ENCODE measurements around the gene GFRA1. TPM values are rescaled to one million over a fixed set of nuclear protein-coding genes. Genes with fewer than 3 reads are reported as not detected.
"Not testable (repeated sequence)": the region's sequence is repeated elsewhere in the genome, so short reads cannot be mapped to it uniquely, and the experiment has no call there.

The GFRA1 gene
- polyA plus RNA-seq, 4 donors, result 24.0 to 104 (median 27.0) TPM

DNA sequence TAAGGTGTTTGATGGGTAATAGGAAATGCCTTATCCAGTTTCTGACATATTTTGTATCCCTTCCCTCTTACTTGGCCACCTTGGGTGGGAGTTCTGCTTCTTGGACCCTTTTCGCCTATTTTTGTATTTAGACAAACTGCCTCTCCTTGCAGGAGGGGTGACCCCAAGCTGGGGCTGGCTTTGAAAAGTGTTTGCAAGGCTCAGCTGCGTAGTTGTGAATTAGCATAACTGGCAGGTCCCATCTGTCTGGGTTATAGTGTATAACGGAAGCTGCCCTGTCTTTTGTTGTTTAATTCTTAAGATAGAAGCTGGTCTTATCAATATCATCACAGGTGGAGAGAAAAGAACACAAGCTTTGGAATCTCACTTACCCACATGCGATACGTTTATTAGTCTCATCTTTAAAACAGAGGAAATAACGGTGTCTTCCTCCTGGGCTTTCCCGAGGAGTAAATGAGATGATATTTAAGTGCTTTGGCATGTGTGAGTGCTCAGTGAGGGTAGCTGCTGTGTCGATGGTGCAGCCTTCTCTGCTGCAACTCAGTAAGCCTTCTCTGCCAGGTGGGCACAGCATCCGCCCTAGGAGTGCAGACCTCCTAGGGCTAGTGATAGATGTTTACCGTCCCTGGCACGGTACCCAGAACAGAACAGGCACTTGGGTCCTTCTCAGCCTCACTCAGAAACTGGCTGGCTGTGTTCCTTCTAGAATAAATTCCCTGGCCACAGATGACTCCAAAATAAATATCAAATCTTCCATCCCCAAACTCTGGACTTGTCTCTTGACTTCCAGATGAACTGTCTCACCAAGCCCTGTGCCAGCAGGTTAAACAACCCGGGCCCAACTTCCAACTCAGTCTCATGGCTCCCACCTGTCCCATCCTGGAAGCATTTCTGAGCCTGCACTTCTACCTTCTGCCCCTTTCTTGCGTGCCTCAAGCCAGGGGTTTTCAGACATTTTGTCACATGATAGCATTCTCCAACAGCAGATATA lies 227.3 kb downstream of the GFRA1 start:
- no peak for DNase-seq (ENCODE audit: low read depth in 4 of 4, low spot score in 3 of 4)

- DNase-seq (ENCODE audit: low read depth in 4 of 4, low spot score in 3 of 4), result no peak
These were observed 228.2 kb downstream of the GFRA1 start for GRCh38 chr10:116044801-116045248.

- DNase-seq (ENCODE audit: low read depth in 4 of 4, low spot score in 3 of 4), result no peak
These were observed 229.1 kb downstream of the GFRA1 start for GRCh38 chr10:116043861-116044260.

DNA sequence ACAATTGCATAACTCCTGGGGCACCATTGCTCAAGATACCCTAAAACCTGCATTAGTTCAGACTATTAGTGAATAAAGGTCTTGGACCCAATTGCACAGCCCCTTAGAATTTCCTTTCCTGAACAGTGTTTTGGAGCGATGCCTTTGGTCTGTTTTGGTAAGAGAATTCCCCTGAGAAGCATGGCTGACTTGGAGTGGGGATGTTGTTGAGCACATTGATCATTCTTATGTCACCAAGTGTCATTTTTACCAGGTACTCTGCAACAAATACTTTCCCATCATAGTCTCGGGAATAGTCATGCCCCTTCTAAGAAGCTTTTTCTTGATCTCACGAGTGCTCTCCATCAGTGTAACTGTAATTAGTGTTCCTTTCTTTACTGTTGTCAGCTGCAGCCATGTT lies 229.7 kb downstream of the GFRA1 start:
- DNase-seq (ENCODE audit: low read depth in 4 of 4, low spot score in 3 of 4), result no peak

DNA sequence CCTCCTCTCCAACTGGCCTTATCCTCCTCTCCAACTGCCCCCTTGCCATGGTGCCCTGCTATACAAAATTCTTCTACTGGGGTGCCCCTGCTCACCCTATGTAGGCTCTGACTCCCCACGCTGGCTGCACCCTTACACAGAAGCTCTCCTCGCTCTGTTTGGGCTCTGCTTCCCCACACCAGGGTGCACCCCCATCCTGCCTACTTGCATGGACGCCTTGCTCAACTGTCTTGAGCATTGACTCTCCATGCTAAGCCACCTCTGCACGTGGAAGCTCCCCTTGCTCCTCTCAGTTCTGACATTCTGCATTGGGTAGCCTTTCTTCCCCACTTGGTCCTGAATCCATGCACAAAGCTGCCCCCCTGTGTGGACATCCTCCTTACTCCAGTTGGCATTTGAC lies 231.1 kb downstream of the GFRA1 start:
- DNase-seq (ENCODE audit: low read depth in 4 of 4, low spot score in 3 of 4), result no peak

- DNase-seq (ENCODE audit: low read depth in 4 of 4, low spot score in 3 of 4), result no peak
These were observed 233.4 kb downstream of the GFRA1 start for GRCh38 chr10:116039612-116040011.

GRCh38 chr10:116038259-116038658 lies 234.7 kb downstream of the GFRA1 start:
- DNase-seq (ENCODE audit: low read depth in 4 of 4, low spot score in 3 of 4), result no peak

DNA sequence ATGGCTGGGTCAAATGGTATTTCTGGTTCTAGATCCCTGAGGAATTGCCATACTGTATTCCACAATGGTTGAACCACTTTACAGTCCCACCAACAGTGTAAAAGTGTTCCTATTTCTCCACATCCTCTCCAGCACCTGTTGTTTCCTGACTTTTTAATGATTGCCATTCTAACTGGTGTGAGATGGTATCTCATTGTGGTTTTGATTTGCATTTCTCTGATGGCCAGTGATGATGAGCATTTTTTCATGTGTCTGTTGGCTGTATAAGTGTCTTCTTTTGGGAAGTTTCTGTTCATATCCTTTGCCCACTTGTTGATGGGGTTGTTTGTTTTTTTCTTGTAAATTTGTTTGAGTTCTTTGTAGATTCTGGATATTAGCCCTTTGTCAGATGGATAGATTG lies 237.6 kb downstream of the GFRA1 start:
- not testable (repeated sequence) for DNase-seq (ENCODE audit: low read depth in 4 of 4, low spot score in 3 of 4)

DNA sequence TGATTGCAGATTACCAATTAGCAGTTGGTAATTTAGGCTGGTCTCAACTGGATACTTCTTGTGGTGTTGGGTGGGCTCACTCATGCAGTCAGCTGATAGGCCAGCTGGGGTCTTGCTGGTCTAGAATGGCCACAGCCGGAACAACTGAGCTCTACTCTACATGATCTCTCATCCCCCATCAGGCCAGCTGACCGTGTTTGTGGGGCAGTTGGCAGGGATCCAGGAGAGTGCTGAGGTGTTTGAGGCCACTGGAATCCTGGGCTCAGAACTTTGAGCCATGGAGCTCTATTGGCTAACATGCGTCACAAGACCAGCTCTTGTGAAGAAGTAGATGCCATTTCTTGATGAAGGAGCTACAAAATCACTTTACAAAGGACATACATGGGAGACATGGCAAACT lies 242.4 kb downstream of the GFRA1 start:
- DNase-seq (ENCODE audit: low read depth in 4 of 4, low spot score in 3 of 4), result no peak

GRCh38 chr10:116029826-116030225 lies 243.2 kb downstream of the GFRA1 start:
- no peak for DNase-seq (ENCODE audit: low read depth in 4 of 4, low spot score in 3 of 4)

DNA sequence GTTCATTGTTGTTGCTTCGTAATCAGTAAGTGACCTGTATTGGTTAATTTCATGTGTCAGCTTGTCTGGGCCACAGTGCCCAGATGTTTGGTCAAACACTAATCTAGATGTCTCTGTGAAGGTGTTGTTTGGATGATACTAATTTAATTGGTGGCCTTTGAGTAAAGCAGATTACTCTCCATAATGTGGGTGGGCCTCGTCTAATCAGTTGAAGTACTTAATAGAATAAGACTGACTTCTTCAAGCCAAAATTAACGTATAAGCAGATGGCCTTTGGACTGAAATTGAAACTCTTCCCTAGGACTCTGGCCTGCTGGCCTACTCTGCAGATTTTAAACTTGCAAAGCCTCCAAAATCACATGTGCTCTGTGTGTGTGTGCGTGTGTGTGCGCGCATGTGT lies 245.7 kb downstream of the GFRA1 start:
- DNase-seq (ENCODE audit: low read depth in 4 of 4, low spot score in 3 of 4), result no peak

DNA sequence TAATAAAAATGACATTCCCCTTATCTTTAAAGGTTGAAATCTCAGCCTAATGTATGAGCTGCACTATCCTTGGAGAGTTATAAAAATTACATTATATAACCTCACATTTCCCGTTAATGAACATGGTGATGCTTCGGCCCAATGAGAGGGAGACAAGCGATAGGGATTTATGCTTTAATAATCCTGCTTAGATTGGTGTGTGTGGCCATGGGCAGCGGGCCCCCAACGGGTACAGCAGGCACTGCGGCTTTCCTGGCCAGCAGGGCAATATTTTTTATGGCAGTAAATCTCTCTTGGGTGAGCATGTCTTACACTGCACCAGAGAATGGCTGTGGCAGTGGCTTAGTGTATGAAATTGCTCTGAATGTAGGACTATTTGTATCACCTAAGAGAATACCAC lies 246.3 kb downstream of the GFRA1 start:
- DNase-seq (ENCODE audit: low read depth in 4 of 4, low spot score in 3 of 4), result no peak

GRCh38 chr10:116026315-116026714 lies 246.7 kb downstream of the GFRA1 start:
- DNase-seq (ENCODE audit: low read depth in 4 of 4, low spot score in 3 of 4), result no peak

DNA sequence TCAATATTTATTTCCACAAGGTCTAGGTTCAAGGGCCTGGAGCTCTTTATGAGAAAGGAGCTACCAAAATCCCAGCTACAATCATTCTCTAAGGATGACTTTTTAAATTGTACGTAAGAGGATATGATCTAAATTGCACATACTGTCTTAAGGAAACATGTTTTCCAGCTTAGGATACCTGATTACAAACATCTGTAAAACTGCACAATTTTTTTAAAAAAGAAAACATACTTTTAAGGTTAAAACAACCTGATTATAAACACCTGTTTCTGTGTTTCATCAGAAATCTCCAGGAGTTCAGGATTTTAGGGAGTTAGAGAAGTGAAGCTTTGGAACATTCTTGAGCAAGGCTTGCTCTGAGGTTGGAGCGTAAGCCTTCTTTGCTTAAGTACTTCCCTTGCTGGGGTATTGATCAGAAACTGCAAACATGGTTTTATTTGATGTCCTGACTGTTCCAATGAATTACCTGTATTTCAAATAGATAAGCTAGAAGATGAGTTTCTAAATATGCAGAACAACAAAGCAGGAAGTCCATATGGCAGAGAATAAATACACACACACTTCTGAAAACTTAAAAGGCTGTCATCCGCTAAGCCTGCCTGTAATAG lies 248.6 kb downstream of the GFRA1 start:
- DNase-seq (ENCODE audit: low read depth in 4 of 4, low spot score in 3 of 4), result no peak

GRCh38 chr10:116017405-116017804 lies 255.6 kb downstream of the GFRA1 start:
- no peak for DNase-seq (ENCODE audit: low read depth in 4 of 4, low spot score in 3 of 4)

DNA sequence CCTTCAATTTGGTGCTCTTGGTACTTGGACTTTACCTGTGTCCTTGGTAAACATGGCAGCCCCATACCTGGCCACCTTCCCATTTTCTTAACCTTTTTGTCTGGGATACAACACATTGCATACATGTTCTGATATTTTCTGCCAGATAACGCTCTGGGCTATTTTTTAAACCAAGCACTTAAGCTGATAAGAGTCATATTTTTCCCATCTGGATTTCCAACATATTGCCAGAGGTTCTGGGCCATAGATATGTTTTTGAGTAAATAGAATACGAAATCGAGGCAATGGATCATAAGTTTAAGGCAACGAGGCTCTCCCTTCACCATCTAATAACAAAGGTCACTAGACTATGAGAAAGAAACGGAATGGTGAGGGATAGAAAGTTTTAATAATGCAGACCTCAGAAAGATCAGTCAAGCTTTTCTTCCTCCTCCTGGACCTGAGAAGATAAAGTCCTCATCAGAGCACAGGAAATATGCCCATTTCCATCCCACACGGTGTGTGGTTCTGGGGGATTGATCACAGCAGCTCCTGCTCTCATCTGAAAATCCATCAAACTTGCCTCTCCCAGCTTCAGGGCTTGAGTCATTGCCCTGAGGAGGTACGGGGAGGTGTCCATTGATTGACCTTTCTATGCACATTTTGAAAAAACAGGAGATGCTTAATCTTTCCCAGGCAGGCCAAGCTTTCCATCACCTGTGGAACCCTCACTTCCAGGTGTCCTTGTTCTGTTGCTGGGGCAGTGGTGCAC lies 257.2 kb downstream of the GFRA1 start:
- no peak for DNase-seq (ENCODE audit: low read depth in 4 of 4, low spot score in 3 of 4)

GRCh38 chr10:116014871-116015582 lies 258.0 kb downstream of the GFRA1 start:
- peak in 3 of 4 donors; percentile 43 to 67 (median 44) for DNase-seq (ENCODE audit: low read depth in 4 of 4, low spot score in 3 of 4)

DNA sequence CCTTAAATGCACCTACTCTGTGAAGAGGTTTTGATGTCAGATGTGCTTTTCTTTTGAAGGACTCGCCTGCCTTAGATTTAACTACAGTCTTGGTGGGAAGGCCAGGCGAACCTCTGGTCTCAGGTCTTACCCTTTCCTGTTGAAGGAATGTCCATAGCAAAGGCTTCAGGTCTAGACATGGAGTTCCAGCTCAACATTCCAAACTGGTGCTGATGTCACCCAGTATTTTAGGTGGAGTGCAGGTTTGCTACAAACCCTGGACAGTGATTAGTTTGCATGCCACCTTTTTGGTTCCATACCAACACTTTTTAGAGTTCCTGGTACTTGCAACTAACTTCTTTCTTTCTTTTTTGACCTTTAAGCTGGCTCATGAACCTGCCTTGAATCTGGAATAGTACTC lies 258.7 kb downstream of the GFRA1 start:
- DNase-seq (ENCODE audit: low read depth in 4 of 4, low spot score in 3 of 4), result no peak

DNA sequence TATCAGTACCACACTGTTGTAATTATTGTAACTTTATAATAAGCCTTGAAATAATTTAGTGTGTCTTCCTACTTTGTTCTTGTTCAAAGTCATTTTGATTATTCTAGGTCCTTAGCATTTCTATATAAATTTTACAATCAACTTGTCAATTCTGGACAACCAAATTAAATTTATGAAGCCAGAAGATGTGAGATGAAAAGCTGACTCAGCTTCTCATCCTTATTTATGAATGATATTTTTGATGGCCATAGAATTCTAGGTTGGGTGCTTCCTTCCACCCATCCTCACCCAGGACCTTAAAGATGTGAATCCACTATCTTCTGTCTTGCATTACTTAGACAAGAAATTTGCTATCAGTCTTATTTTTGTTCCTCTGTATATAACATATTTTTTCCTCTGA lies 261.1 kb downstream of the GFRA1 start:
- no peak for DNase-seq (ENCODE audit: low read depth in 4 of 4, low spot score in 3 of 4)

DNA sequence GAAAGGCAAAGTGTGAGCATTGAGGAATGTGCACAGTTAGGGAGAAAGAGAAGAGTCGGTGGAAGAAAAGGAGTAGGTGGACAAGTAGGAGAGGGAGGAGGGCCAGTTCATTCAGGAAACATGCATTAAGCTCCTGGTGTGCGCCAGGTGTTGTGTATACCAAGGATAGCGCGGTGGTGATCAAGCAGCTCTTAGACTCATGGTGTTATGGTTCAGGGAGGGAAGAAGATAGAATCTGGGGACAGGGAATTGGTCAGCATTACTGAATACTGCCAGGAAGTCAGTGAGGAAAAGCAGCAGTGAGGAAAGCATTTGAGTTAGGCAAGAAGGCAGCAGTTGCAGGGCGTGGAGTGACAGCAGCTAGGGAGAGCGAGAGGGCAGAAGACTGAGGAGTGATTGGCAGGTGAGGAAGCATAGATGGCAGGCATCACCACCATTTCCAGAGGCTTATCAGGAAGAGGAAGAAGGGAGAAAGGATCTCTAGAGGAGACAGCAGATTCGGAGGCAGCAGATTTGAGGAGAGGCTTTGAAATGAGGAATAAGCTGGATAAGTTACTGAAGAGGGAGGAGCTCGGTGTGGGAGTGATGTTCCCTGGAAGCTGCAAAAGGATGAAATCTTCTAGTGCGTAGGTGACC lies 265.6 kb downstream of the GFRA1 start:
- no peak for DNase-seq (ENCODE audit: low read depth in 4 of 4, low spot score in 3 of 4)
